ENCODE data around the gene LBP.
"Not testable (repeated sequence)": the region's sequence is repeated elsewhere in the genome, so short reads cannot be mapped to it uniquely, and the experiment has no call there.

The LBP gene

GRCh38 chr20:38321959-38322598 lies 24.2 kb upstream of the LBP start:
- DNase-seq, result no peak

- DNase-seq, result no peak
Measured at GRCh38 chr20:38324159-38324558, 22.1 kb upstream of the LBP start.

GRCh38 chr20:38325167-38325566 lies 21.1 kb upstream of the LBP start:
- DNase-seq, result no peak

- DNase-seq, result no peak
Measured at GRCh38 chr20:38325905-38326304, 20.4 kb upstream of the LBP start.

- no peak for DNase-seq
Measured at GRCh38 chr20:38326309-38326708, 20.0 kb upstream of the LBP start.

GRCh38 chr20:38330638-38331037 lies 15.6 kb upstream of the LBP start:
- DNase-seq, result no peak

- DNase-seq, result no peak
Measured at GRCh38 chr20:38331245-38331644, 15.0 kb upstream of the LBP start.

- DNase-seq, result no peak
Measured at GRCh38 chr20:38331814-38332213, 14.5 kb upstream of the LBP start.

- no peak for DNase-seq
Measured at GRCh38 chr20:38334016-38334415, 12.3 kb upstream of the LBP start.

GRCh38 chr20:38336726-38337125 lies 9.6 kb upstream of the LBP start:
- DNase-seq, result no peak

GRCh38 chr20:38337561-38338140 lies 8.6 kb upstream of the LBP start:
- no peak for DNase-seq

GRCh38 chr20:38338849-38339520 lies 7.3 kb upstream of the LBP start:
- DNase-seq, result no peak

- not testable (repeated sequence) for DNase-seq
Measured at GRCh38 chr20:38339521-38339896, 6.8 kb upstream of the LBP start.

GRCh38 chr20:38339997-38340396 lies 6.3 kb upstream of the LBP start:
- no peak for DNase-seq

GRCh38 chr20:38340693-38341092 lies 5.6 kb upstream of the LBP start:
- DNase-seq, result no peak

- no peak for DNase-seq
Measured at GRCh38 chr20:38342216-38342615, 4.1 kb upstream of the LBP start.

GRCh38 chr20:38342713-38343310 lies 3.5 kb upstream of the LBP start:
- DNase-seq, result no peak

GRCh38 chr20:38343311-38344106 lies 2.8 kb upstream of the LBP start:
- DNase-seq, result no peak

- no peak for DNase-seq
Measured at GRCh38 chr20:38344107-38344701, 2.1 kb upstream of the LBP start.

GRCh38 chr20:38345643-38346042 lies 639 bp upstream of the LBP start:
- no peak for DNase-seq

- no peak for DNase-seq
Measured at GRCh38 chr20:38346741-38347140, 459 bp downstream of the LBP start.

- no peak for DNase-seq
Measured at GRCh38 chr20:38349856-38350255, 3.6 kb downstream of the LBP start.
